ENCODE data around the gene RNF157.

Gene RNF157

GRCh38 chr17:76121932-76122430 is 118.3 kb downstream of the RNF157 start:
- no peak for DNase-seq

GRCh38 chr17:76120658-76121008 is 119.7 kb downstream of the RNF157 start:
- DNase-seq, result no peak

GRCh38 chr17:76119409-76120371 is 120.6 kb downstream of the RNF157 start:
- no peak for DNase-seq

- DNase-seq, result no peak
These were observed 125.0 kb downstream of the RNF157 start for GRCh38 chr17:76115138-76115754.

GRCh38 chr17:76111956-76112355 is 128.3 kb downstream of the RNF157 start:
- no peak for DNase-seq

GRCh38 chr17:76107509-76107908 is 132.8 kb downstream of the RNF157 start:
- peak in 1 of 2 donors; percentile 46 for DNase-seq

GRCh38 chr17:76106703-76107102 is 133.6 kb downstream of the RNF157 start:
- no peak for DNase-seq

- no peak for DNase-seq
These were observed 135.4 kb downstream of the RNF157 start for GRCh38 chr17:76104896-76105231.

- no peak for DNase-seq
These were observed 136.0 kb downstream of the RNF157 start for GRCh38 chr17:76104140-76104895.

GRCh38 chr17:76103274-76104139 is 136.8 kb downstream of the RNF157 start, which contains the start of gene EXOC7:
TSS of gene EXOC7 (minus strand) at chr17:76103787. CDS start at chr17:76103692, 95 bp downstream.
- DNase-seq, result peak; percentile 92 to 94

GRCh38 chr17:76102944-76103273 is 137.4 kb downstream of the RNF157 start:
- DNase-seq, result no peak

- no peak for DNase-seq
These were observed 142.5 kb downstream of the RNF157 start for GRCh38 chr17:76097716-76098295.

GRCh38 chr17:76095943-76096342 is 144.3 kb downstream of the RNF157 start:
- DNase-seq, result no peak

- no peak for DNase-seq
These were observed 146.2 kb downstream of the RNF157 start for GRCh38 chr17:76094046-76094445.

GRCh38 chr17:76092526-76093413 is 147.5 kb downstream of the RNF157 start:
- DNase-seq, result no peak
